Neutrophil (primary cell): ENCODE data around the gene SIDT1.
"Not testable (repeated sequence)": the region's sequence is repeated elsewhere in the genome, so short reads cannot be mapped to it uniquely, and the experiment has no call there.

ENCODE experiments used
- H3K27ac ChIP-seq: fragments of 200-600 bp; sonication (generic); 2 replicates; pipeline ENCODE4 v1.5.1; 2016; ENCODE audit warnings: mild to moderate bottlenecking, moderate library complexity
- H3K27me3 ChIP-seq: fragments of 200-600 bp; sonication (generic); 2 replicates; pipeline ENCODE4 v1.6.0; 2016; ENCODE audit warnings: mild to moderate bottlenecking
- H3K36me3 ChIP-seq: fragments of 200-600 bp; sonication (generic); 2 replicates; pipeline ENCODE4 v1.5.1; 2017
- H3K4me1 ChIP-seq, 2 experiments: fragments of 200-600 bp in 1 of 2; sonication (generic) in 1 of 2; 1 replicate in 1 of 2; 2 replicates in 1 of 2; pipeline versions ENCODE4 v1.5.1 to v1.6.1; 2013 to 2016; ENCODE audit warnings: low read depth in 1 of 2, low read length in 1 of 2, mild to moderate bottlenecking in 1 of 2, moderate library complexity in 1 of 2; ENCODE audit not compliant: control insufficient read depth in 1 of 2, insufficient read depth in 1 of 2
- H3K4me3 ChIP-seq, 2 experiments: fragments of 200-600 bp in 1 of 2; sonication (generic) in 1 of 2; 1 replicate in 1 of 2; 2 replicates in 1 of 2; pipeline ENCODE4 v1.5.1; 2013 to 2016; ENCODE audit warnings: low read depth in 1 of 2, low read length in 1 of 2, mild to moderate bottlenecking in 1 of 2, moderate library complexity in 1 of 2
- H3K9me3 ChIP-seq: fragments of 200-600 bp; sonication (generic); 2 replicates; pipeline ENCODE4 v1.5.1; 2016
- CTCF ChIP-seq: fragments of 200-600 bp; sonication (generic); IDR thresholded peaks from 2 replicates; pipeline ENCODE4 v1.5.1; 2016; ENCODE audit warnings: antibody characterized with exemption

SIDT1 gene

GRCh38 chr3:113630956-113631542 is 98.7 kb downstream of the SIDT1 start:
- H3K4me1 ChIP-seq = peaks cover 23 to 29% of the 10 kb centered on the region in 2 experiments
- H3K27me3 ChIP-seq = no peaks in the 10 kb centered on the region
- TF ChIP-seq CTCF = no peak
- H3K27ac ChIP-seq = peak overlapping the region; percentile 63
- no peaks in the 10 kb centered on the region for H3K36me3 ChIP-seq
- H3K9me3 ChIP-seq = no peaks in the 10 kb centered on the region
- H3K4me3 ChIP-seq = no peak overlapping the region

GRCh38 chr3:113631573-113631972 is 99.2 kb downstream of the SIDT1 start:
- H3K9me3 ChIP-seq = no peaks in the 10 kb centered on the region
- peaks cover 19 to 23% of the 10 kb centered on the region in 2 experiments for H3K4me1 ChIP-seq
- no peak overlapping the region for H3K4me3 ChIP-seq
- peak overlapping the region; percentile 63 for H3K27ac ChIP-seq
- no peaks in the 10 kb centered on the region for H3K36me3 ChIP-seq
- no peak for TF ChIP-seq CTCF
- no peaks in the 10 kb centered on the region for H3K27me3 ChIP-seq

GRCh38 chr3:113634782-113635474 is 102.6 kb downstream of the SIDT1 start:
- no peaks in the 10 kb centered on the region for H3K9me3 ChIP-seq
- TF ChIP-seq CTCF = no peak
- H3K27ac ChIP-seq = no peak overlapping the region
- H3K4me1 ChIP-seq = peaks cover 13 to 16% of the 10 kb centered on the region in 2 experiments
- H3K4me3 ChIP-seq = no peak overlapping the region
- no peaks in the 10 kb centered on the region for H3K27me3 ChIP-seq
- no peaks in the 10 kb centered on the region for H3K36me3 ChIP-seq

- H3K36me3 ChIP-seq, H3K9me3 ChIP-seq, H3K27ac ChIP-seq, H3K4me1 ChIP-seq, H3K4me3 ChIP-seq, H3K27me3 ChIP-seq: not testable (repeated sequence)
Measured at GRCh38 chr3:113636034-113636433, 103.7 kb downstream of the SIDT1 start.

GRCh38 chr3:113637756-113638155 is 105.4 kb downstream of the SIDT1 start:
- Histone ChIP-seq H3K4me1 (no peaks in the 10 kb centered on the region), H3K4me3 (no peak overlapping the region), H3K27me3 (no peaks in the 10 kb centered on the region), H3K36me3 (no peaks in the 10 kb centered on the region), H3K27ac (no peak overlapping the region), H3K9me3 (no peaks in the 10 kb centered on the region)
- TF ChIP-seq CTCF = no peak

- Histone ChIP-seq H3K4me1 (no peaks in the 10 kb centered on the region), H3K4me3 (no peak overlapping the region), H3K9me3 (no peaks in the 10 kb centered on the region), H3K27ac (no peak overlapping the region), H3K36me3 (no peaks in the 10 kb centered on the region), H3K27me3 (no peaks in the 10 kb centered on the region)
- TF ChIP-seq CTCF = no peak
Measured at GRCh38 chr3:113638910-113639309, 106.6 kb downstream of the SIDT1 start.
